HEK293 (cell line): ENCODE data around the gene PKP4.

Experiments
- BCL11B ChIP-seq: fragments of 450-650 bp; formaldehyde crosslinking; IDR thresholded peaks from 2 replicates; pipeline ENCODE4 v1.5.1; 2016; ENCODE audit warnings: low read depth, missing biosample characterization, missing genetic modification characterization
- CTCF ChIP-seq: fragments of 450-650 bp; formaldehyde crosslinking; IDR thresholded peaks from 2 replicates; pipeline ENCODE4 v1.5.1; 2016; ENCODE audit warnings: missing biosample characterization, missing genetic modification characterization
- SCRT2 ChIP-seq: fragments of 450-650 bp; formaldehyde crosslinking; IDR thresholded peaks from 2 replicates; pipeline ENCODE4 v1.5.1; 2016; ENCODE audit warnings: missing biosample characterization, missing genetic modification characterization
- TCF7L2 ChIP-seq: IDR thresholded peaks from 2 replicates; pipeline ENCODE4 v1.6.1; 2011; ENCODE audit warnings: low read depth, mild to moderate bottlenecking, inconsistent platforms, low read length, moderate library complexity, borderline replicate concordance
- ZBTB7A ChIP-seq: fragments of 450-650 bp; formaldehyde crosslinking; IDR thresholded peaks from 2 replicates; pipeline ENCODE4 v1.5.1; 2016; ENCODE audit warnings: low read depth, missing biosample characterization, missing genetic modification characterization
- ZNF513 ChIP-seq: fragments of 450-650 bp; IDR thresholded peaks from 2 replicates; pipeline ENCODE4 v1.5.1; 2018; ENCODE audit warnings: missing biosample characterization, missing genetic modification characterization

- no peak for TF ChIP-seq TCF7L2
- TF ChIP-seq SCRT2 (tag by site-specific recombination), result no peak
- no peak for TF ChIP-seq BCL11B (tag by site-specific recombination)
- no peak for TF ChIP-seq ZNF513 (tag by site-specific recombination)
- TF ChIP-seq CTCF (tag by site-specific recombination), result no peak
- no peak for TF ChIP-seq ZBTB7A (tag by site-specific recombination)
Measured at GRCh38 chr2:158497486-158497885, 40.7 kb downstream of the PKP4 start.
